Measurements from ENCODE around the gene CENPU. TPM values are rescaled to one million over a fixed set of nuclear protein-coding genes. Genes with fewer than 3 reads are reported as not detected.
"Not testable (repeated sequence)": the region's sequence is repeated elsewhere in the genome, so short reads cannot be mapped to it uniquely, and the experiment has no call there.

Gene CENPU
- 10 to 100 TPM in 1 of 5 experiments, 1 to 10 TPM in 4; 1.1 to 43.8 (median 3.1) TPM for total RNA-seq
- 1 to 10 TPM; 1.9 to 2.7 TPM for polyA plus RNA-seq
- total RNA-seq: 1.2 reads per million

GRCh38 chr4:184733654-184734524, at the start of gene CENPU:
CENPU (minus strand) TSS chr4:184734096; CDS start chr4:184734062, 34 bp downstream.
- Mint-ChIP-seq H3K4me1 (peaks cover 4 to 50% (median 20%) of the 10 kb centered on the region in 7 donors), H3K36me3 (peaks cover 0 to 5% (median 0%) of the 10 kb centered on the region in 5 donors), H3K9me3 (no peaks in the 10 kb centered on the region), H3K27me3 (no peaks in the 10 kb centered on the region), H3K27ac (peak within 1 kb of the TSS; percentile 60 to 96 (median 89)), H3K4me3 (peak within 1 kb of the TSS; percentile 84 to 98 (median 89))
- peak; percentile 89 to 98 (median 94) for DNase-seq
- Histone ChIP-seq H3K9me3 (ENCODE audit: control insufficient read depth in 2 of 3, low read length in 3 of 3) (no peaks in the 10 kb centered on the region), H3K27me3 (ENCODE audit: control insufficient read depth in 2 of 2, insufficient read depth in 2 of 2, low read length in 2 of 2) (no peaks in the 10 kb centered on the region), H3K4me1 (ENCODE audit: control insufficient read depth in 2 of 2, insufficient read depth in 2 of 2, low read length in 2 of 2) (peaks cover 7 to 11% of the 10 kb centered on the region in 2 donors), H3K36me3 (ENCODE audit: control insufficient read depth in 2 of 3, insufficient read depth in 3 of 3, low read length in 3 of 3) (no peaks in the 10 kb centered on the region), H3K4me3 (ENCODE audit: low read length) (peak within 1 kb of the TSS; percentile 82), H3K27ac (ENCODE audit: low read depth, low read length) (peak within 1 kb of the TSS; percentile 66)
- POLR2A ChIA-PET: interaction anchor here (0.6 to 1.3 kb wide), 10 partner anchors 8 to 692 kb away, joined by 3 to 7 read pairs (median 5); partner anchors contain the start of genes CASP3 and PRIMPOL
- CTCF ChIA-PET: interaction anchor here (1.9 to 2.5 kb wide), 3 partner anchors 9 to 470 kb away, joined by 6 to 8 read pairs (median 7); no protein-coding TSS in a partner anchor
- intact Hi-C loops (cut with micrococcal nuclease): loop anchor here (1.0 to 10.0 kb wide), 24 partner anchors 12 to 1639 kb away; partner anchors contain the start of genes CASP3 (in 2 of the 2), CDKN2AIP (in 2 of the 2), IRF2 (in 2 of the 2) and PRIMPOL (in 2 of the 2)
- ATAC-seq: peak; percentile 98

GRCh38 chr4:184782731-184783373, 49.0 kb upstream of the CENPU start:
- CTCF ChIA-PET: no interaction called here
- POLR2A ChIA-PET: no interaction called here
- H3K27ac Mint-ChIP-seq: peak overlapping the region in 8 of 9 donors; percentile 5 to 84 (median 64)
- DNase-seq: peak in 3 of 9 donors; percentile 13 to 34 (median 14)
- H3K36me3 Mint-ChIP-seq: peaks cover 9 to 40% (median 27%) of the 10 kb centered on the region in 5 donors
- Histone ChIP-seq H3K4me1 (ENCODE audit: control insufficient read depth in 2 of 2, insufficient read depth in 2 of 2, low read length in 2 of 2) (no peaks in the 10 kb centered on the region), H3K27me3 (ENCODE audit: control insufficient read depth in 2 of 2, insufficient read depth in 2 of 2, low read length in 2 of 2) (no peaks in the 10 kb centered on the region), H3K27ac (ENCODE audit: low read depth, low read length) (no peak overlapping the region), H3K9me3 (ENCODE audit: control insufficient read depth in 2 of 3, low read length in 3 of 3) (no peaks in the 10 kb centered on the region), H3K4me3 (ENCODE audit: low read length) (no peak overlapping the region), H3K36me3 (ENCODE audit: control insufficient read depth in 2 of 3, insufficient read depth in 3 of 3, low read length in 3 of 3) (peaks cover 0 to 1% (median 0%) of the 10 kb centered on the region in 3 experiments)
- no peaks in the 10 kb centered on the region for H3K27me3 Mint-ChIP-seq
- peaks cover 9 to 23% (median 13%) of the 10 kb centered on the region in 7 donors for H3K4me1 Mint-ChIP-seq
- intact Hi-C loops (cut with micrococcal nuclease): no loop called here
- peaks cover 0 to 3% (median 0%) of the 10 kb centered on the region in 11 donors for H3K9me3 Mint-ChIP-seq
- peak; percentile 58 for ATAC-seq
- peak overlapping the region in 9 of 10 donors; percentile 49 to 78 (median 72) for H3K4me3 Mint-ChIP-seq

GRCh38 chr4:184779160-184779559, 45.3 kb upstream of the CENPU start:
- intact Hi-C loops (cut with micrococcal nuclease); H3K27ac Mint-ChIP-seq; ATAC-seq; H3K27me3 Mint-ChIP-seq; H3K9me3 Mint-ChIP-seq; CTCF ChIA-PET; H3K4me3 ChIP-seq (ENCODE audit: low read length); H3K4me3 Mint-ChIP-seq; DNase-seq; H3K27ac ChIP-seq (ENCODE audit: low read depth, low read length); H3K36me3 ChIP-seq (ENCODE audit: control insufficient read depth in 2 of 3, insufficient read depth in 3 of 3, low read length in 3 of 3); H3K4me1 ChIP-seq (ENCODE audit: control insufficient read depth in 2 of 2, insufficient read depth in 2 of 2, low read length in 2 of 2); H3K27me3 ChIP-seq (ENCODE audit: control insufficient read depth in 2 of 2, insufficient read depth in 2 of 2, low read length in 2 of 2); H3K9me3 ChIP-seq (ENCODE audit: control insufficient read depth in 2 of 3, low read length in 3 of 3): not testable (repeated sequence)
- peaks cover 7 to 42% (median 14%) of the 10 kb centered on the region in 5 donors for H3K36me3 Mint-ChIP-seq
- POLR2A ChIA-PET: interaction anchor here (0.7 kb wide), 1 partner anchor 17 kb away, joined by 3 read pairs; no protein-coding TSS in a partner anchor
- peaks cover 9 to 18% (median 13%) of the 10 kb centered on the region in 7 donors for H3K4me1 Mint-ChIP-seq

- no peak for ATAC-seq
- Histone ChIP-seq H3K4me1 (ENCODE audit: control insufficient read depth in 2 of 2, insufficient read depth in 2 of 2, low read length in 2 of 2) (no peaks in the 10 kb centered on the region), H3K9me3 (ENCODE audit: control insufficient read depth in 2 of 3, low read length in 3 of 3) (no peaks in the 10 kb centered on the region), H3K27me3 (ENCODE audit: control insufficient read depth in 2 of 2, insufficient read depth in 2 of 2, low read length in 2 of 2) (no peaks in the 10 kb centered on the region), H3K4me3 (ENCODE audit: low read length) (no peak overlapping the region), H3K36me3 (ENCODE audit: control insufficient read depth in 2 of 3, insufficient read depth in 3 of 3, low read length in 3 of 3) (peaks cover 0 to 2% (median 0%) of the 10 kb centered on the region in 3 experiments), H3K27ac (ENCODE audit: low read depth, low read length) (no peak overlapping the region)
- Mint-ChIP-seq H3K4me3 (no peak overlapping the region), H3K27ac (peak overlapping the region in 1 of 9 donors; percentile 41), H3K4me1 (peaks cover 8 to 12% (median 10%) of the 10 kb centered on the region in 7 donors), H3K9me3 (peaks cover 0 to 3% (median 0%) of the 10 kb centered on the region in 11 donors), H3K27me3 (no peaks in the 10 kb centered on the region), H3K36me3 (peaks cover 7 to 43% (median 14%) of the 10 kb centered on the region in 5 donors)
- intact Hi-C loops (cut with micrococcal nuclease): no loop called here
- POLR2A ChIA-PET: interaction anchor here (0.7 kb wide), 1 partner anchor 16 kb away, joined by 3 read pairs; no protein-coding TSS in a partner anchor
- DNase-seq: no peak
- CTCF ChIA-PET: no interaction called here
These were observed 44.4 kb upstream of the CENPU start for GRCh38 chr4:184778325-184778724.

DNA sequence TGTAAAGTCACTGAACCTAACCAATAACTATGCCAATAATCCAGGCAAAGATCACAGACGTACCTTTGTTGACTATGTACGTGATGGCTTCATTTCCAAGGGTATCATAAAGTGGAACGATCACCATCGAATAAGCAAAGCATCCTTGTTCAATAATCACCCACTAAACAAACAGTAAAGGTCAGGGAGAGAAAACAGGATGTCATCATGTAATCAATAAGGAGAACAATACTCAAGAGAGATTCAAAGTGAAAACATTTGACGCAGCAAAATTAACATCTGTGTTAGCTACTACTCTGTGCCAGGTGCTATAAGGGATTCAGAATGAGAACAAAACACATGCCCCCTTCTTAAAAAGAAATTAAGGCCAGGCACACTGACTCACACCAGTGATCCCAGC, 42.9 kb upstream of the CENPU start:
- no peak overlapping the region for H3K27ac ChIP-seq (ENCODE audit: low read depth, low read length)
- H3K9me3 Mint-ChIP-seq: peaks cover 0 to 3% (median 0%) of the 10 kb centered on the region in 11 donors
- H3K4me3 Mint-ChIP-seq: no peak overlapping the region
- DNase-seq (no peak), ATAC-seq (no peak)
- intact Hi-C loops (cut with micrococcal nuclease): no loop called here
- peaks cover 6 to 38% (median 14%) of the 10 kb centered on the region in 5 donors for H3K36me3 Mint-ChIP-seq
- peaks cover 0 to 16% (median 0%) of the 10 kb centered on the region in 3 experiments for H3K36me3 ChIP-seq (ENCODE audit: control insufficient read depth in 2 of 3, insufficient read depth in 3 of 3, low read length in 3 of 3)
- no peak overlapping the region for H3K4me3 ChIP-seq (ENCODE audit: low read length)
- no peaks in the 10 kb centered on the region for H3K27me3 Mint-ChIP-seq
- H3K9me3 ChIP-seq (ENCODE audit: control insufficient read depth in 2 of 3, low read length in 3 of 3): no peaks in the 10 kb centered on the region
- peak overlapping the region in 1 of 9 donors; percentile 21 for H3K27ac Mint-ChIP-seq
- no peaks in the 10 kb centered on the region for H3K4me1 ChIP-seq (ENCODE audit: control insufficient read depth in 2 of 2, insufficient read depth in 2 of 2, low read length in 2 of 2)
- POLR2A ChIA-PET: no interaction called here
- no peaks in the 10 kb centered on the region for H3K27me3 ChIP-seq (ENCODE audit: control insufficient read depth in 2 of 2, insufficient read depth in 2 of 2, low read length in 2 of 2)
- no peaks in the 10 kb centered on the region for H3K4me1 Mint-ChIP-seq
- CTCF ChIA-PET: no interaction called here

DNA sequence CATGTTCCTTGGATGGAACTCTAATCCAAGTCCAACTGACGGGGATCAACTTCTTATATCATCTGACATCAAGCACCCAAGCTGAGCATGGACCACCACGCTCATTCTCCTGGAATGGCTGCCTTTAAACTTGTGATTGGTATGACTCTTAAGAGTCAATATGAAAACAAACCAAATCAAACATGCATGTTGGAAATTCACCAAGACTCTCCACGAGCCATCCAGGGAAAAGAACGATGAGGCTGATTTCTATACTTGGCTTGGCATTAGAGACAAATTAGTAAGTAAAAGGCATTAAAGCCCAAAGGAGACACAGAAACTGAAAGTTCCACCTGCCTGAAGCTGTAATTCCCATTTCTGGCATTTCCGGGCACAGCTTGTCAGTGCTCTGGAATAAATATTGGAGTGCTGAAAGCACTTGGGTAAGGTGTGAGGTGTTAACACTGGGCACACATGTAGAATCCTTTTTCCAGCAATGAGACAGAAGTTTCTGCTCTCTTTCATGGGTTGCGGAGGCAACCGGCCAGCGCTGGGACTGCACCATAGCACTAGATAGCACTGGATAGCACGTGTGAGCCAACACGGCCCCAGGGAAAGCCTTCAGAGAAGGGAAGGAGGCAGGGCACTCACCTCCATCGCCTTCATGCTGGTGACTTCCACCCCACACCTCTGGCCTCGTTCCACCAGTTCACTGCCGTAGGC, 42.1 kb upstream of the CENPU start:
- Mint-ChIP-seq H3K4me1 (no peaks in the 10 kb centered on the region), H3K27me3 (no peaks in the 10 kb centered on the region), H3K27ac (no peak overlapping the region), H3K4me3 (no peak overlapping the region), H3K36me3 (peaks cover 6 to 38% (median 14%) of the 10 kb centered on the region in 5 donors), H3K9me3 (peaks cover 0 to 3% (median 0%) of the 10 kb centered on the region in 11 donors)
- no peaks in the 10 kb centered on the region for H3K9me3 ChIP-seq (ENCODE audit: control insufficient read depth in 2 of 3, low read length in 3 of 3)
- no peak overlapping the region for H3K27ac ChIP-seq (ENCODE audit: low read depth, low read length)
- POLR2A ChIA-PET: no interaction called here
- DNase-seq: no peak
- intact Hi-C loops (cut with micrococcal nuclease): no loop called here
- CTCF ChIA-PET: no interaction called here
- no peak for ATAC-seq
- H3K4me1 ChIP-seq (ENCODE audit: control insufficient read depth in 2 of 2, insufficient read depth in 2 of 2, low read length in 2 of 2): no peaks in the 10 kb centered on the region
- H3K4me3 ChIP-seq (ENCODE audit: low read length): no peak overlapping the region
- no peaks in the 10 kb centered on the region for H3K27me3 ChIP-seq (ENCODE audit: control insufficient read depth in 2 of 2, insufficient read depth in 2 of 2, low read length in 2 of 2)
- peaks cover 0 to 16% (median 0%) of the 10 kb centered on the region in 3 experiments for H3K36me3 ChIP-seq (ENCODE audit: control insufficient read depth in 2 of 3, insufficient read depth in 3 of 3, low read length in 3 of 3)

All from naive thymus-derived CD4-positive, alpha-beta T cell (primary cell).